A673 (cell line): ENCODE measurements around the gene ZNF565. TPM values are rescaled to one million over a fixed set of nuclear protein-coding genes. Genes with fewer than 3 reads are reported as not detected.

Source experiments
- BruUV-seq: library from RNA; stranded (reverse); fragments of 400-500 nt; replicated peaks from 2 replicates; lab custom pipeline; 2021; lab: Mats Ljungman, UMichigan
- CTCF ChIA-PET: fragments of 300-600 bp; sonication (Branson Sonifier 250); formaldehyde crosslinking; loops from one replicate; lab custom pipeline; 2022; ENCODE audit warnings: antibody characterized with exemption; lab: Charles Lee
- POLR2A ChIA-PET: fragments of 300-600 bp; sonication (Branson Sonifier 250); formaldehyde crosslinking; loops from one replicate; lab custom pipeline; 2022; ENCODE audit warnings: antibody characterized with exemption; ENCODE audit not compliant: low non-redundant PET; lab: Charles Lee
- DNase-seq: peaks from one replicate; pipeline ENCODE4 v3.0.0-alpha.2; 2015; ENCODE audit warnings: low spot score
- H3K27ac ChIP-seq: fragments of 200-600 bp; sonication (generic); 2 replicates; pipeline ENCODE4 v1.5.1; 2016; ENCODE audit warnings: mixed run types, low read depth, mild to moderate bottlenecking, mixed read lengths, antibody characterized with exemption, low read length; ENCODE audit not compliant: poor library complexity, severe bottlenecking
- H3K27me3 ChIP-seq: fragments of 200-600 bp; sonication (generic); replicated peaks from 2 replicates; pipeline ENCODE4 v1.6.1; 2017; ENCODE audit warnings: mixed run types, low read depth, mild to moderate bottlenecking, mixed read lengths, antibody characterized with exemption, low read length; ENCODE audit not compliant: insufficient read depth, poor library complexity
- H3K36me3 ChIP-seq: fragments of 200-600 bp; sonication (generic); 2 replicates; pipeline ENCODE4 v1.6.1; 2016; ENCODE audit warnings: mixed run types, mild to moderate bottlenecking, mixed read lengths, antibody characterized with exemption, low read length; ENCODE audit not compliant: insufficient read depth, poor library complexity, severe bottlenecking
- H3K4me1 ChIP-seq: fragments of 200-600 bp; sonication (generic); 2 replicates; pipeline ENCODE4 v1.6.1; 2017; ENCODE audit warnings: mixed run types, mild to moderate bottlenecking, mixed read lengths, antibody characterized with exemption, low read length; ENCODE audit not compliant: insufficient read depth, poor library complexity, severe bottlenecking
- H3K4me3 ChIP-seq: fragments of 200-600 bp; sonication (generic); 2 replicates; pipeline ENCODE4 v1.5.1; 2016; ENCODE audit warnings: low read depth, mixed run types, mild to moderate bottlenecking, mixed read lengths, low read length; ENCODE audit not compliant: poor library complexity, severe bottlenecking
- H3K9me3 ChIP-seq: fragments of 200-600 bp; sonication (generic); 2 replicates; pipeline ENCODE4 v1.6.1; 2016; ENCODE audit warnings: mixed run types, low read depth, mild to moderate bottlenecking, mixed read lengths, antibody characterized with exemption, low read length; ENCODE audit not compliant: poor library complexity, severe bottlenecking
- CTCF ChIP-seq: fragments of 300-800, 200-600 bp; sonication (generic); conservative IDR thresholded peaks from 2 replicates; pipeline ENCODE4 v1.5.1; 2017; ENCODE audit warnings: low read depth, mild to moderate bottlenecking, antibody characterized with exemption, low read length, moderate library complexity, mixed read lengths
- EZH2 ChIP-seq: fragments of 200-600 bp; sonication (generic); IDR thresholded peaks from 2 replicates; pipeline ENCODE4 v1.6.1; 2017; ENCODE audit warnings: borderline replicate concordance, low read depth, mild to moderate bottlenecking, mixed read lengths, antibody characterized with exemption, low read length; ENCODE audit not compliant: poor library complexity, severe bottlenecking
- intact Hi-C: fragments of 100-400 bp; cut with micrococcal nuclease; formaldehyde crosslinking; loops from one replicate; pipeline ENCODE4 v1.10.0; 2022; ENCODE audit not compliant: unreplicated experiment
- total RNA-seq: library from RNA; stranded (reverse); gene quantifications from 2 replicates; pipeline ENCODE4 v1.2.3, GENCODE V29; 2021

Gene ZNF565
- total RNA-seq, 1 experiment from 2014 or later, result 7.2 TPM

GRCh38 chr19:36215276-36216123, 1.0 kb upstream of the ZNF565 start:
- ChIA-PET POLR2A (interaction anchor here (0.6 to 0.7 kb wide), 2 partner anchors 202 to 1604 kb away, joined by 3 to 5 read pairs; no protein-coding TSS in a partner anchor), CTCF (interaction anchor here (0.6 kb wide), 1 partner anchor 1203 kb away, joined by 3 read pairs; no protein-coding TSS in a partner anchor)
- Histone ChIP-seq H3K27ac (peak overlapping the region; percentile 91), H3K9me3 (no peaks in the 10 kb centered on the region), H3K4me3 (peak overlapping the region; percentile 83), H3K4me1 (no peaks in the 10 kb centered on the region), H3K27me3 (no peaks in the 10 kb centered on the region), H3K36me3 (peaks cover 14% of the 10 kb centered on the region)
- TF ChIP-seq EZH2 (no peak), CTCF (no peak)
- TSS peak; percentile 91 for BruUV-seq
- peak; percentile 45 for DNase-seq
- intact Hi-C loops, result no loop called here

- intact Hi-C loops, result no loop called here
- ChIA-PET CTCF (no interaction called here), POLR2A (no interaction called here)
- Histone ChIP-seq H3K27me3 (no peaks in the 10 kb centered on the region), H3K36me3 (no peaks in the 10 kb centered on the region), H3K4me3 (no peak overlapping the region), H3K9me3 (no peaks in the 10 kb centered on the region), H3K27ac (no peak overlapping the region), H3K4me1 (no peaks in the 10 kb centered on the region)
- TF ChIP-seq CTCF, result no peak
- TF ChIP-seq EZH2, result no peak
- no TSS peak for BruUV-seq
- DNase-seq, result no peak
Observed at GRCh38 chr19:36212895-36213294, 1.6 kb downstream of the ZNF565 start.

- TF ChIP-seq CTCF, result no peak
- no peak for TF ChIP-seq EZH2
- no peaks in the 10 kb centered on the region for H3K36me3 ChIP-seq
- H3K4me1 ChIP-seq, result no peaks in the 10 kb centered on the region
- H3K4me3 ChIP-seq, result no peak overlapping the region
- no peak for DNase-seq
- H3K27me3 ChIP-seq, result no peaks in the 10 kb centered on the region
- no peak overlapping the region for H3K27ac ChIP-seq
- intact Hi-C loops, result no loop called here
- BruUV-seq, result no TSS peak
- CTCF ChIA-PET, result no interaction called here
- H3K9me3 ChIP-seq, result no peaks in the 10 kb centered on the region
- POLR2A ChIA-PET, result no interaction called here
Observed at GRCh38 chr19:36210497-36210896, 4.0 kb downstream of the ZNF565 start.
